ENCODE measurements around the gene C22orf15. TPM values are rescaled to one million over a fixed set of nuclear protein-coding genes. Genes with fewer than 3 reads are reported as not detected.

Gene C22orf15
- total RNA-seq, 1 donor from 2014 or later = not detected

- DNase-seq (ENCODE audit: low spot score) = no peak
These were observed 10.1 kb downstream of the C22orf15 start, which contains the start of gene MMP11 for GRCh38 chr22:23772649-23773473. TSS of gene MMP11 (plus strand) at chr22:23772849. CDS start at chr22:23772871, 22 bp downstream.

GRCh38 chr22:23773483-23774113 is 10.8 kb downstream of the C22orf15 start:
- DNase-seq (ENCODE audit: low spot score) = no peak

- no peak for DNase-seq (ENCODE audit: low spot score)
These were observed 11.5 kb downstream of the C22orf15 start for GRCh38 chr22:23774114-23774921.

- no peak for DNase-seq (ENCODE audit: low spot score)
These were observed 12.2 kb downstream of the C22orf15 start for GRCh38 chr22:23774922-23775436.

- no peak for DNase-seq (ENCODE audit: low spot score)
These were observed 13.1 kb downstream of the C22orf15 start for GRCh38 chr22:23775779-23776375.

GRCh38 chr22:23777776-23778576 is 15.2 kb downstream of the C22orf15 start:
- DNase-seq (ENCODE audit: low spot score) = no peak

- DNase-seq (ENCODE audit: low spot score) = no peak
These were observed 15.7 kb downstream of the C22orf15 start for GRCh38 chr22:23778577-23778900.

GRCh38 chr22:23779083-23779482 is 16.3 kb downstream of the C22orf15 start:
- no peak for DNase-seq (ENCODE audit: low spot score)

- DNase-seq (ENCODE audit: low spot score) = no peak
These were observed 16.9 kb downstream of the C22orf15 start for GRCh38 chr22:23779731-23780130.

GRCh38 chr22:23780146-23780748 is 17.5 kb downstream of the C22orf15 start:
- DNase-seq (ENCODE audit: low spot score) = no peak

GRCh38 chr22:23781065-23781464 is 18.3 kb downstream of the C22orf15 start:
- no peak for DNase-seq (ENCODE audit: low spot score)

- DNase-seq (ENCODE audit: low spot score) = no peak
These were observed 18.9 kb downstream of the C22orf15 start for GRCh38 chr22:23781511-23782183.

- DNase-seq (ENCODE audit: low spot score) = no peak
These were observed 19.5 kb downstream of the C22orf15 start for GRCh38 chr22:23782252-23782651.

GRCh38 chr22:23782703-23783102 is 19.9 kb downstream of the C22orf15 start:
- DNase-seq (ENCODE audit: low spot score) = no peak

- no peak for DNase-seq (ENCODE audit: low spot score)
These were observed 20.7 kb downstream of the C22orf15 start for GRCh38 chr22:23783265-23784150.

GRCh38 chr22:23784215-23784732 is 21.5 kb downstream of the C22orf15 start:
- DNase-seq (ENCODE audit: low spot score) = no peak

GRCh38 chr22:23786261-23786710 is 23.5 kb downstream of the C22orf15 start:
- no peak for DNase-seq (ENCODE audit: low spot score)

Measured in mesenteric fat pad (tissue), 1 donor.